ENCODE results near the gene SZT2. TPM values are rescaled to one million over a fixed set of nuclear protein-coding genes. Genes with fewer than 3 reads are reported as not detected.
"Not testable (repeated sequence)": the region's sequence is repeated elsewhere in the genome, so short reads cannot be mapped to it uniquely, and the experiment has no call there.

The SZT2 gene
- total and polyA plus RNA-seq, 2 donors: 8.8 to 19.9 TPM

GRCh38 chr1:43451701-43452532 is 62.2 kb downstream of the SZT2 start:
- Histone ChIP-seq H3K27me3 (ENCODE audit: control insufficient read depth in 2 of 2, insufficient read depth in 1 of 2, low read length in 1 of 2) (peaks cover 0 to 12% of the 10 kb centered on the region in 2 donors), H3K27ac (ENCODE audit: low read depth in 1 of 2, low read length in 1 of 2) (no peak overlapping the region), H3K4me3 (ENCODE audit: low read length in 2 of 2) (no peak overlapping the region), H3K4me1 (ENCODE audit: control insufficient read depth in 2 of 2, insufficient read depth in 2 of 2, low read length in 2 of 2) (peaks cover 4 to 15% of the 10 kb centered on the region in 2 donors), H3K9me3 (ENCODE audit: control insufficient read depth in 2 of 2, insufficient read depth in 1 of 2, low read length in 1 of 2) (no peaks in the 10 kb centered on the region), H3K36me3 (ENCODE audit: control insufficient read depth in 2 of 2, insufficient read depth in 2 of 2, low read length in 1 of 2) (peaks cover 44 to 52% of the 10 kb centered on the region in 2 donors)
- no peak for DNase-seq (ENCODE audit: low read depth in 6 of 9, low spot score in 9 of 9)
- 96% methylated on average over 22 of the region's 22 CpGs for WGBS

- Histone ChIP-seq H3K27ac (ENCODE audit: low read depth in 1 of 2, low read length in 1 of 2) (no peak overlapping the region), H3K4me1 (ENCODE audit: control insufficient read depth in 2 of 2, insufficient read depth in 2 of 2, low read length in 2 of 2) (peaks cover 4 to 15% of the 10 kb centered on the region in 2 donors), H3K36me3 (ENCODE audit: control insufficient read depth in 2 of 2, insufficient read depth in 2 of 2, low read length in 1 of 2) (peaks cover 34 to 42% of the 10 kb centered on the region in 2 donors), H3K27me3 (ENCODE audit: control insufficient read depth in 2 of 2, insufficient read depth in 1 of 2, low read length in 1 of 2) (peaks cover 0 to 15% of the 10 kb centered on the region in 2 donors), H3K9me3 (ENCODE audit: control insufficient read depth in 2 of 2, insufficient read depth in 1 of 2, low read length in 1 of 2) (no peaks in the 10 kb centered on the region), H3K4me3 (ENCODE audit: low read length in 2 of 2) (peak overlapping the region in 1 of 2 donors; percentile 61)
- 42% methylated on average over 10 of the region's 10 CpGs for whole genome bisulfite sequencing
- DNase-seq (ENCODE audit: low read depth in 6 of 9, low spot score in 9 of 9): peak in 2 of 9 donors; percentile 8 to 20
Measured at GRCh38 chr1:43452789-43453441, 63.2 kb downstream of the SZT2 start.

GRCh38 chr1:43453442-43454269 is 64.0 kb downstream of the SZT2 start, which contains the start of gene HYI:
TSS of gene HYI (minus strand) at chr1:43453931. CDS start at chr1:43453793, 138 bp downstream.
- peak within 1 kb of the TSS; percentile 46 to 62 for H3K27ac ChIP-seq (ENCODE audit: low read depth in 1 of 2, low read length in 1 of 2)
- peak in 8 of 9 donors; percentile 26 to 78 (median 52) for DNase-seq (ENCODE audit: low read depth in 6 of 9, low spot score in 9 of 9)
- peak within 1 kb of the TSS; percentile 57 to 61 for H3K4me3 ChIP-seq (ENCODE audit: low read length in 2 of 2)
- under 1% methylated on average over 87 of the region's 87 CpGs for WGBS
- H3K4me1 ChIP-seq (ENCODE audit: control insufficient read depth in 2 of 2, insufficient read depth in 2 of 2, low read length in 2 of 2): peaks cover 4 to 15% of the 10 kb centered on the region in 2 donors
- peaks cover 27 to 34% of the 10 kb centered on the region in 2 donors for H3K36me3 ChIP-seq (ENCODE audit: control insufficient read depth in 2 of 2, insufficient read depth in 2 of 2, low read length in 1 of 2)
- H3K9me3 ChIP-seq (ENCODE audit: control insufficient read depth in 2 of 2, insufficient read depth in 1 of 2, low read length in 1 of 2): no peaks in the 10 kb centered on the region
- peaks cover 0 to 15% of the 10 kb centered on the region in 2 donors for H3K27me3 ChIP-seq (ENCODE audit: control insufficient read depth in 2 of 2, insufficient read depth in 1 of 2, low read length in 1 of 2)

- Histone ChIP-seq H3K4me3 (ENCODE audit: low read length in 2 of 2) (peak overlapping the region; percentile 57 to 61), H3K4me1 (ENCODE audit: control insufficient read depth in 2 of 2, insufficient read depth in 2 of 2, low read length in 2 of 2) (peaks cover 4 to 15% of the 10 kb centered on the region in 2 donors), H3K36me3 (ENCODE audit: control insufficient read depth in 2 of 2, insufficient read depth in 2 of 2, low read length in 1 of 2) (peaks cover 19 to 27% of the 10 kb centered on the region in 2 donors), H3K27ac (ENCODE audit: low read depth in 1 of 2, low read length in 1 of 2) (peak overlapping the region in 1 of 2 donors; percentile 46), H3K27me3 (ENCODE audit: control insufficient read depth in 2 of 2, insufficient read depth in 1 of 2, low read length in 1 of 2) (peaks cover 0 to 15% of the 10 kb centered on the region in 2 donors), H3K9me3 (ENCODE audit: control insufficient read depth in 2 of 2, insufficient read depth in 1 of 2, low read length in 1 of 2) (no peaks in the 10 kb centered on the region)
- peak in 7 of 9 donors; percentile 20 to 67 (median 29) for DNase-seq (ENCODE audit: low read depth in 6 of 9, low spot score in 9 of 9)
- 9% methylated on average over 19 of the region's 19 CpGs for WGBS
Measured at GRCh38 chr1:43454270-43455011, 64.7 kb downstream of the SZT2 start.

GRCh38 chr1:43455213-43455889 is 65.7 kb downstream of the SZT2 start:
- no peaks in the 10 kb centered on the region for H3K9me3 ChIP-seq (ENCODE audit: control insufficient read depth in 2 of 2, insufficient read depth in 1 of 2, low read length in 1 of 2)
- peaks cover 0 to 15% of the 10 kb centered on the region in 2 donors for H3K27me3 ChIP-seq (ENCODE audit: control insufficient read depth in 2 of 2, insufficient read depth in 1 of 2, low read length in 1 of 2)
- H3K4me3 ChIP-seq (ENCODE audit: low read length in 2 of 2): no peak overlapping the region
- H3K4me1 ChIP-seq (ENCODE audit: control insufficient read depth in 2 of 2, insufficient read depth in 2 of 2, low read length in 2 of 2): peaks cover 4 to 15% of the 10 kb centered on the region in 2 donors
- peaks cover 10 to 20% of the 10 kb centered on the region in 2 donors for H3K36me3 ChIP-seq (ENCODE audit: control insufficient read depth in 2 of 2, insufficient read depth in 2 of 2, low read length in 1 of 2)
- 95% methylated on average over 7 of the region's 7 CpGs for WGBS
- DNase-seq (ENCODE audit: low read depth in 6 of 9, low spot score in 9 of 9): no peak
- no peak overlapping the region for H3K27ac ChIP-seq (ENCODE audit: low read depth in 1 of 2, low read length in 1 of 2)

GRCh38 chr1:43458379-43458778 is 68.7 kb downstream of the SZT2 start:
- not testable (repeated sequence) for H3K9me3 ChIP-seq (ENCODE audit: control insufficient read depth in 2 of 2, insufficient read depth in 1 of 2, low read length in 1 of 2); H3K27ac ChIP-seq (ENCODE audit: low read depth in 1 of 2, low read length in 1 of 2); H3K4me3 ChIP-seq (ENCODE audit: low read length in 2 of 2); DNase-seq (ENCODE audit: low read depth in 6 of 9, low spot score in 9 of 9); H3K36me3 ChIP-seq (ENCODE audit: control insufficient read depth in 2 of 2, insufficient read depth in 2 of 2, low read length in 1 of 2)
- H3K27me3 ChIP-seq (ENCODE audit: control insufficient read depth in 2 of 2, insufficient read depth in 1 of 2, low read length in 1 of 2): peaks cover 0 to 15% of the 10 kb centered on the region in 2 donors
- H3K4me1 ChIP-seq (ENCODE audit: control insufficient read depth in 2 of 2, insufficient read depth in 2 of 2, low read length in 2 of 2): peaks cover 4 to 10% of the 10 kb centered on the region in 2 donors
- WGBS: 88% methylated on average over 3 of the region's 3 CpGs

- Histone ChIP-seq H3K27ac (ENCODE audit: low read depth in 1 of 2, low read length in 1 of 2) (no peak overlapping the region), H3K4me1 (ENCODE audit: control insufficient read depth in 2 of 2, insufficient read depth in 2 of 2, low read length in 2 of 2) (no peaks in the 10 kb centered on the region), H3K36me3 (ENCODE audit: control insufficient read depth in 2 of 2, insufficient read depth in 2 of 2, low read length in 1 of 2) (no peaks in the 10 kb centered on the region), H3K9me3 (ENCODE audit: control insufficient read depth in 2 of 2, insufficient read depth in 1 of 2, low read length in 1 of 2) (no peaks in the 10 kb centered on the region), H3K4me3 (ENCODE audit: low read length in 2 of 2) (no peak overlapping the region), H3K27me3 (ENCODE audit: control insufficient read depth in 2 of 2, insufficient read depth in 1 of 2, low read length in 1 of 2) (peaks cover 0 to 3% of the 10 kb centered on the region in 2 donors)
- no peak for DNase-seq (ENCODE audit: low read depth in 6 of 9, low spot score in 9 of 9)
- 93% methylated on average over 5 of the region's 5 CpGs for WGBS
Measured at GRCh38 chr1:43460988-43461693, 71.4 kb downstream of the SZT2 start.
